ENCODE measurements around the gene CATSPERE.

CATSPERE gene

GRCh38 chr1:244640917-244641316 lies 179.8 kb downstream of the CATSPERE start:
- TF ChIP-seq, protein P1, sequence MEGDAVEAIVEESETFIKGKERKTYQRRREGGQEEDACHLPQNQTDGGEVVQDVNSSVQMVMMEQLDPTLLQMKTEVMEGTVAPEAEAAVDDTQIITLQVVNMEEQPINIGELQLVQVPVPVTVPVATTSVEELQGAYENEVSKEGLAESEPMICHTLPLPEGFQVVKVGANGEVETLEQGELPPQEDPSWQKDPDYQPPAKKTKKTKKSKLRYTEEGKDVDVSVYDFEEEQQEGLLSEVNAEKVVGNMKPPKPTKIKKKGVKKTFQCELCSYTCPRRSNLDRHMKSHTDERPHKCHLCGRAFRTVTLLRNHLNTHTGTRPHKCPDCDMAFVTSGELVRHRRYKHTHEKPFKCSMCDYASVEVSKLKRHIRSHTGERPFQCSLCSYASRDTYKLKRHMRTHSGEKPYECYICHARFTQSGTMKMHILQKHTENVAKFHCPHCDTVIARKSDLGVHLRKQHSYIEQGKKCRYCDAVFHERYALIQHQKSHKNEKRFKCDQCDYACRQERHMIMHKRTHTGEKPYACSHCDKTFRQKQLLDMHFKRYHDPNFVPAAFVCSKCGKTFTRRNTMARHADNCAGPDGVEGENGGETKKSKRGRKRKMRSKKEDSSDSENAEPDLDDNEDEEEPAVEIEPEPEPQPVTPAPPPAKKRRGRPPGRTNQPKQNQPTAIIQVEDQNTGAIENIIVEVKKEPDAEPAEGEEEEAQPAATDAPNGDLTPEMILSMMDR (IDR thresholded peaks at IDR 0.05; ENCODE audit: low read depth, low read length) = no peak
- DNase-seq (ENCODE audit: low read depth in 2 of 2) = no peak
- H3K4me3 ChIP-seq (replicated peaks in 1 of 2; ENCODE audit: low read depth in 2 of 2, low read length in 2 of 2) = no peak overlapping the region

DNA sequence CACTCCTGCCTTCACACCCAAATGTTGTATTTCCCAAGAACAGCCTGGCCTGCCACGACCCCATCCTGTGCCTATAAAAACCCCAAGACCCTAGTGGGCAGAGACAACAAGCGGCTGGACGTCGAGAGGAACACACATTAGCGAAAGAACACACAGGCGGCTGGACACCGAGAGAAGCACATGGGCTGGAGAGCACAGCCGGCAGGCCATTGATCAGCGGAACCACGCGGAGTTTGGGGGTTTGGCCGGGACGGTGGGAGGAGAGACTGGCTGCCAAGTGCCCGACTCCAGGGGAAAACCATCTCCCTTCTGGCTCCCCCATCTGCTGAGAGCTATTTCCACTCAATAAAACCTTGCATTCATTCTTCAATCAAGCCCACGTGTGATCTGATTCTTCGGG lies 181.5 kb downstream of the CATSPERE start:
- DNase-seq (ENCODE audit: low read depth in 2 of 2) = no peak
- TF ChIP-seq, protein P1 (IDR thresholded peaks at IDR 0.05; ENCODE audit: low read depth, low read length) = no peak
- H3K4me3 ChIP-seq (replicated peaks in 1 of 2; ENCODE audit: low read depth in 2 of 2, low read length in 2 of 2) = no peak overlapping the region

GRCh38 chr1:244642988-244643387 lies 181.9 kb downstream of the CATSPERE start:
- no peak for DNase-seq (ENCODE audit: low read depth in 2 of 2)
- H3K4me3 ChIP-seq (replicated peaks in 1 of 2; ENCODE audit: low read depth in 2 of 2, low read length in 2 of 2) = no peak overlapping the region
- TF ChIP-seq, protein P1 (IDR thresholded peaks at IDR 0.05; ENCODE audit: low read depth, low read length) = no peak

GRCh38 chr1:244645414-244645813 lies 184.3 kb downstream of the CATSPERE start:
- DNase-seq (ENCODE audit: low read depth in 2 of 2) = no peak
- TF ChIP-seq, protein P1 (IDR thresholded peaks at IDR 0.05; ENCODE audit: low read depth, low read length) = no peak
- no peak overlapping the region for H3K4me3 ChIP-seq (replicated peaks in 1 of 2; ENCODE audit: low read depth in 2 of 2, low read length in 2 of 2)

DNA sequence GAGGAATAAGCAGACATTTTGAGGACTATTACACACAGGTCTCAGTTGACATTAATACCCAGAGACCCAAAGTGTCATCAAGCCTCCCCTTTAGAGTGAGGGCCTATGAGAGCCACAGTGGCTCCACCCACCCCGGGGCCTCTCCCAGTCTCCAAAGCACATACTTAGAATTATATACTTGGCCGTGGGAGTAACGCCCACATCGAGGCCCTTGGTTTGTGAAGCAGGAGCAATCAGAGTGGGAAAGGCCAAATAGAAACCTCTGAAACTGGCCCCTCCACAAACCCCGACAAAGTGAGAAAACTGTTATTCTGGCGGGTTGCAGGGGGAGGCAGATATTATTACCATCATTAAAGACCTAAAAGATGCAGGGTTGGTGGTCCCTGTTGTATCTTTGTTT lies 184.8 kb downstream of the CATSPERE start:
- H3K4me3 ChIP-seq (replicated peaks in 1 of 2; ENCODE audit: low read depth in 2 of 2, low read length in 2 of 2) = no peak overlapping the region
- DNase-seq (ENCODE audit: low read depth in 2 of 2) = no peak
- TF ChIP-seq, protein P1 (IDR thresholded peaks at IDR 0.05; ENCODE audit: low read depth, low read length) = no peak

GRCh38 chr1:244647819-244648218 lies 186.7 kb downstream of the CATSPERE start:
- DNase-seq (ENCODE audit: low read depth in 2 of 2) = no peak
- TF ChIP-seq, protein P1 (IDR thresholded peaks at IDR 0.05; ENCODE audit: low read depth, low read length) = no peak

GRCh38 chr1:244651956-244652622 lies 191.0 kb downstream of the CATSPERE start:
- H3K4me3 ChIP-seq (replicated peaks in 1 of 2; ENCODE audit: low read depth in 2 of 2, low read length in 2 of 2) = peak overlapping the region; percentile 50 to 58
- TF ChIP-seq, protein P1 (IDR thresholded peaks at IDR 0.05; ENCODE audit: low read depth, low read length) = no peak
- peak in 1 of 2 donors; percentile 25 for DNase-seq (ENCODE audit: low read depth in 2 of 2)

More at GRCh38 chr1:244647819-244648218, 186.7 kb downstream of the CATSPERE start:
- H3K4me3 ChIP-seq (replicated peaks in 1 of 2; ENCODE audit: low read depth in 2 of 2, low read length in 2 of 2) = no peak overlapping the region

All from cardiac fibroblast (primary cell).